CD4-positive, alpha-beta T cell treated with Interleukin-2 at 100 ng/mL for 4 hours (primary cell): ENCODE data around the gene FALEC.
"Not testable (repeated sequence)": the region's sequence is repeated elsewhere in the genome, so short reads cannot be mapped to it uniquely, and the experiment has no call there.

Experiments
- DNase-seq: peaks from one replicate; pipeline ENCODE4 v3.0.0-alpha.2; 2020; ENCODE audit warnings: low spot score

Gene FALEC

GRCh38 chr1:150574260-150575071 is 58.9 kb downstream of the FALEC start:
- DNase-seq: no peak

GRCh38 chr1:150575072-150575489 is 59.5 kb downstream of the FALEC start:
- no peak for DNase-seq

GRCh38 chr1:150575518-150576366 is 60.2 kb downstream of the FALEC start:
- no peak for DNase-seq

- DNase-seq: no peak
Measured at GRCh38 chr1:150576367-150576711, 60.8 kb downstream of the FALEC start.

GRCh38 chr1:150576794-150577556 is 61.4 kb downstream of the FALEC start:
- no peak for DNase-seq

- peak; percentile 53 for DNase-seq
Measured at GRCh38 chr1:150577557-150578271, 62.2 kb downstream of the FALEC start.

- peak; percentile 64 for DNase-seq
Measured at GRCh38 chr1:150578272-150579109, 62.9 kb downstream of the FALEC start.

GRCh38 chr1:150579110-150579944 is 63.8 kb downstream of the FALEC start, which contains the start of gene MCL1:
Gene MCL1, minus strand, starts transcription at chr1:150579610. Its CDS starts 80 bp downstream, at chr1:150579530.
- peak; percentile 92 for DNase-seq

- DNase-seq: no peak
Measured at GRCh38 chr1:150579945-150580642, 64.5 kb downstream of the FALEC start.

- DNase-seq: not testable (repeated sequence)
Measured at GRCh38 chr1:150580966-150581365, 65.4 kb downstream of the FALEC start.

GRCh38 chr1:150581437-150581836 is 65.9 kb downstream of the FALEC start:
- DNase-seq: not testable (repeated sequence)

GRCh38 chr1:150581962-150582361 is 66.4 kb downstream of the FALEC start:
- not testable (repeated sequence) for DNase-seq

- DNase-seq: no peak
Measured at GRCh38 chr1:150582371-150582770, 66.8 kb downstream of the FALEC start.
